ENCODE results near the gene MBTPS1. TPM values are rescaled to one million over a fixed set of nuclear protein-coding genes. Genes with fewer than 3 reads are reported as not detected.

The MBTPS1 gene
- total and polyA plus RNA-seq, 4 donors: 21.1 to 65.0 (median 30.8) TPM

DNA sequence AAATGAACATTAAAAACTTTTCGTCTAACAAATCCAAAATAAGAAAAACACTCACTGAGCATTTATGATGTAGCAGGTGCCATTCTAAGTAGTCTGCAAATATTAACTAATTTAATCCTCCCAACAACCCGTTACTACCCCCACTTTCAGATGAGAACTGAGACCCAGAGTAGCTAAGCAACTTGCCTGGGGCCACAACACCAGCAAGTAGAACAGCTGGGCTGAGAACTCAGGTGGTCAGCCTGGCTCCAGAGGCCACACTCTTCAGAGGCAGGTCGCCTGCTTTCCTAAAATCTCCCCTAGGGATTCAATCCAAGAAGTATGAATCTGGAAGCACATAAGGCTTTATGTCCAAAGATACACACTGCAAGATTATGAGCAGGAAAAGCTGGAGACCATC is 6.2 kb downstream of the MBTPS1 start (continued):
- TF ChIP-seq, protein P1, sequence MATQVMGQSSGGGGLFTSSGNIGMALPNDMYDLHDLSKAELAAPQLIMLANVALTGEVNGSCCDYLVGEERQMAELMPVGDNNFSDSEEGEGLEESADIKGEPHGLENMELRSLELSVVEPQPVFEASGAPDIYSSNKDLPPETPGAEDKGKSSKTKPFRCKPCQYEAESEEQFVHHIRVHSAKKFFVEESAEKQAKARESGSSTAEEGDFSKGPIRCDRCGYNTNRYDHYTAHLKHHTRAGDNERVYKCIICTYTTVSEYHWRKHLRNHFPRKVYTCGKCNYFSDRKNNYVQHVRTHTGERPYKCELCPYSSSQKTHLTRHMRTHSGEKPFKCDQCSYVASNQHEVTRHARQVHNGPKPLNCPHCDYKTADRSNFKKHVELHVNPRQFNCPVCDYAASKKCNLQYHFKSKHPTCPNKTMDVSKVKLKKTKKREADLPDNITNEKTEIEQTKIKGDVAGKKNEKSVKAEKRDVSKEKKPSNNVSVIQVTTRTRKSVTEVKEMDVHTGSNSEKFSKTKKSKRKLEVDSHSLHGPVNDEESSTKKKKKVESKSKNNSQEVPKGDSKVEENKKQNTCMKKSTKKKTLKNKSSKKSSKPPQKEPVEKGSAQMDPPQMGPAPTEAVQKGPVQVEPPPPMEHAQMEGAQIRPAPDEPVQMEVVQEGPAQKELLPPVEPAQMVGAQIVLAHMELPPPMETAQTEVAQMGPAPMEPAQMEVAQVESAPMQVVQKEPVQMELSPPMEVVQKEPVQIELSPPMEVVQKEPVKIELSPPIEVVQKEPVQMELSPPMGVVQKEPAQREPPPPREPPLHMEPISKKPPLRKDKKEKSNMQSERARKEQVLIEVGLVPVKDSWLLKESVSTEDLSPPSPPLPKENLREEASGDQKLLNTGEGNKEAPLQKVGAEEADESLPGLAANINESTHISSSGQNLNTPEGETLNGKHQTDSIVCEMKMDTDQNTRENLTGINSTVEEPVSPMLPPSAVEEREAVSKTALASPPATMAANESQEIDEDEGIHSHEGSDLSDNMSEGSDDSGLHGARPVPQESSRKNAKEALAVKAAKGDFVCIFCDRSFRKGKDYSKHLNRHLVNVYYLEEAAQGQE (IDR thresholded peaks at IDR 0.05): no peak
- TF ChIP-seq TAF1 (conservative IDR thresholded peaks at IDR 0.05) (no peak), EGR1 (IDR thresholded peaks at IDR 0.05; ENCODE audit: low read depth in 2 of 2) (no peak)

DNA sequence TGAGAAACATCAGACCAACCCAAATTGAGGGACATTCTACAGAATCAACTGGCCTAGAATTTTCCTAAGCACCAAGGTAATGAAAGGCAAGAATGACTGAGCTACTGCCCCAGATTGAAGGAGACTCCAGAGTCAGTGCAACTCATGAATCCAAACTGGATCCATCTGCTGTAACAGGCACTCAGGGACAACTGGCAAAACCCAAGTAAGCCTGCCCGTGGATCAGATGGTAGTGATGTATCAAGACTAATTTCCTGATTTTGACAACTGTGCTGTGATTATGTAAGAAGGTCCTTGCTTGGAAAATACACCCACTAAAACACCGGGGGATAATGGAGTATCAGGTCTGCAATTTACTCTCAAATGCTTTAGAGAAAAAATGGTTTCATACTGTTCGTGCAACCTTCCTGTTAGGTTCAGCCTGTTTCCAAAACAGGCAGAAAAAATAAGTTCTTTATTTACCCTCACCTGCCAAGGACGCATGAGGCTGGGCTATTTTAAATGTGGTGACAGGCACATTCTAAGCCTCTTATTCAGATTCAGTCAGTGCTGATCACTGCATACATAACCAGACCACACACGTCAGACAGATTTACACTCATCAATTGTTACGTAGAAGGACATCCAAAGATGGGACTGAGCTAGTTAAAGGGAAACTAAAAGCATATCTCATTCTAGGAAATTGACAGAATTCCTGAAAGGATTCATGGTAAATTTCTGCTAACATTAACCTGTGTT is 7.0 kb downstream of the MBTPS1 start:
- Histone ChIP-seq H3K27ac (ENCODE audit: low read depth in 1 of 2, low read length in 2 of 2) (no peak overlapping the region), H3K9ac (ENCODE audit: low read depth in 1 of 2, low read length in 2 of 2) (no peak overlapping the region), H3K9me3 (ENCODE audit: control insufficient read depth in 4 of 4, low read length in 3 of 4) (no peaks in the 10 kb centered on the region), H3K4me1 (ENCODE audit: control insufficient read depth in 4 of 4, insufficient read depth in 4 of 4, low read length in 3 of 4) (no peaks in the 10 kb centered on the region), H3K4me3 (ENCODE audit: low read depth in 1 of 3, low read length in 3 of 3) (no peak overlapping the region), H3K36me3 (ENCODE audit: control insufficient read depth in 4 of 4, insufficient read depth in 3 of 4, low read depth in 1 of 4, low read length in 3 of 4) (peaks cover 0 to 4% (median 2%) of the 10 kb centered on the region in 4 donors), H3K27me3 (ENCODE audit: control insufficient read depth in 4 of 4, insufficient read depth in 4 of 4, low read length in 3 of 4) (no peaks in the 10 kb centered on the region)
- TF ChIP-seq FOXA2 (IDR thresholded peaks at IDR 0.05) (no peak), RXRA (IDR thresholded peaks at IDR 0.05) (no peak), RAD21 (IDR thresholded peaks at IDR 0.05) (no peak), YY1 (IDR thresholded peaks at IDR 0.05) (no peak), EGR1 (IDR thresholded peaks at IDR 0.05; ENCODE audit: low read depth in 2 of 2) (no peak), TAF1 (conservative IDR thresholded peaks at IDR 0.05) (no peak), FOXA1 (IDR thresholded peaks at IDR 0.05) (no peak), NR2F2 (IDR thresholded peaks at IDR 0.05) (no peak)
- TF ChIP-seq, protein P1 (IDR thresholded peaks at IDR 0.05): no peak
- TF ChIP-seq, protein P2, sequence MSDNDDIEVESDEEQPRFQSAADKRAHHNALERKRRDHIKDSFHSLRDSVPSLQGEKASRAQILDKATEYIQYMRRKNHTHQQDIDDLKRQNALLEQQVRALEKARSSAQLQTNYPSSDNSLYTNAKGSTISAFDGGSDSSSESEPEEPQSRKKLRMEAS (IDR thresholded peaks at IDR 0.05): no peak
- TF ChIP-seq, protein P3, sequence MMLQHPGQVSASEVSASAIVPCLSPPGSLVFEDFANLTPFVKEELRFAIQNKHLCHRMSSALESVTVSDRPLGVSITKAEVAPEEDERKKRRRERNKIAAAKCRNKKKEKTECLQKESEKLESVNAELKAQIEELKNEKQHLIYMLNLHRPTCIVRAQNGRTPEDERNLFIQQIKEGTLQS (IDR thresholded peaks at IDR 0.05): no peak
- 84% methylated on average over 6 of the region's 6 CpGs for WGBS
- DNase-seq (ENCODE audit: low spot score): no peak

DNA sequence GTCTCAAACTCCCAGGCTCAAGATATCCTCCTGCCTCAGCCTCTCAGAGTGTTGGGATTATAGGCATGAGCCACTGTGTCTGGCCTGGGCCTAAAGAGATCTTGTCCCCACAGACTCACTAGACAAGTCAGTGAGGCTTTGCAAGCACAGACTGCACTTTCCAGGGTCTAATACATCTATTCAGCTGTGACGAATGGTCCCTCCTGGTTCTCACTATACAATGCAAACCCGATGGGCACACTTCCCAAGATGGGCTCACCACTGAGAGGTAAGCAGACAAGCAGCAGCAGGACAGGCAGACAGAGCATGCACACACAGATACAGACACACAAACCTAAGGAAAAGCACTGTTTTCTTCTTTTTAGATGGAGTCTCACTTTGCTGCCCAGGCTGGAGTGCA is 8.8 kb downstream of the MBTPS1 start:
- no peaks in the 10 kb centered on the region for H3K9me3 ChIP-seq (ENCODE audit: control insufficient read depth in 4 of 4, low read length in 3 of 4)
- no peak for DNase-seq (ENCODE audit: low spot score)
- WGBS: 91% methylated on average over 2 of the region's 2 CpGs
- H3K9ac ChIP-seq (ENCODE audit: low read depth in 1 of 2, low read length in 2 of 2): no peak overlapping the region
- H3K27ac ChIP-seq (ENCODE audit: low read depth in 1 of 2, low read length in 2 of 2): no peak overlapping the region
- H3K27me3 ChIP-seq (ENCODE audit: control insufficient read depth in 4 of 4, insufficient read depth in 4 of 4, low read length in 3 of 4): no peaks in the 10 kb centered on the region
- H3K4me3 ChIP-seq (ENCODE audit: low read depth in 1 of 3, low read length in 3 of 3): no peak overlapping the region
- H3K4me1 ChIP-seq (ENCODE audit: control insufficient read depth in 4 of 4, insufficient read depth in 4 of 4, low read length in 3 of 4): no peaks in the 10 kb centered on the region
- peaks cover 0 to 4% (median 2%) of the 10 kb centered on the region in 4 donors for H3K36me3 ChIP-seq (ENCODE audit: control insufficient read depth in 4 of 4, insufficient read depth in 3 of 4, low read depth in 1 of 4, low read length in 3 of 4)
- TF ChIP-seq HNF4G (IDR thresholded peaks at IDR 0.05) (no peak), GABPA (IDR thresholded peaks at IDR 0.05 in 1 of 2, conservative IDR thresholded peaks at IDR 0.05 in 1 of 2) (no peak), EGR1 (IDR thresholded peaks at IDR 0.05; ENCODE audit: low read depth in 2 of 2) (no peak), RXRA (IDR thresholded peaks at IDR 0.05) (no peak), NR2F2 (IDR thresholded peaks at IDR 0.05) (no peak), JUND (IDR thresholded peaks at IDR 0.05) (no peak), TAF1 (conservative IDR thresholded peaks at IDR 0.05) (no peak), FOXA1 (IDR thresholded peaks at IDR 0.05) (no peak), SP1 (IDR thresholded peaks at IDR 0.05) (no peak)
- TF ChIP-seq, protein P1 (IDR thresholded peaks at IDR 0.05): no peak
- TF ChIP-seq, protein P4, sequence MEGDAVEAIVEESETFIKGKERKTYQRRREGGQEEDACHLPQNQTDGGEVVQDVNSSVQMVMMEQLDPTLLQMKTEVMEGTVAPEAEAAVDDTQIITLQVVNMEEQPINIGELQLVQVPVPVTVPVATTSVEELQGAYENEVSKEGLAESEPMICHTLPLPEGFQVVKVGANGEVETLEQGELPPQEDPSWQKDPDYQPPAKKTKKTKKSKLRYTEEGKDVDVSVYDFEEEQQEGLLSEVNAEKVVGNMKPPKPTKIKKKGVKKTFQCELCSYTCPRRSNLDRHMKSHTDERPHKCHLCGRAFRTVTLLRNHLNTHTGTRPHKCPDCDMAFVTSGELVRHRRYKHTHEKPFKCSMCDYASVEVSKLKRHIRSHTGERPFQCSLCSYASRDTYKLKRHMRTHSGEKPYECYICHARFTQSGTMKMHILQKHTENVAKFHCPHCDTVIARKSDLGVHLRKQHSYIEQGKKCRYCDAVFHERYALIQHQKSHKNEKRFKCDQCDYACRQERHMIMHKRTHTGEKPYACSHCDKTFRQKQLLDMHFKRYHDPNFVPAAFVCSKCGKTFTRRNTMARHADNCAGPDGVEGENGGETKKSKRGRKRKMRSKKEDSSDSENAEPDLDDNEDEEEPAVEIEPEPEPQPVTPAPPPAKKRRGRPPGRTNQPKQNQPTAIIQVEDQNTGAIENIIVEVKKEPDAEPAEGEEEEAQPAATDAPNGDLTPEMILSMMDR (IDR thresholded peaks at IDR 0.05; ENCODE audit: low read depth, low read length, missing input control): no peak

All from liver (tissue), 9 donors.